IPS-NIHi11 (cell line): ENCODE measurements around the gene RAB20.
"Not testable (repeated sequence)": the region's sequence is repeated elsewhere in the genome, so short reads cannot be mapped to it uniquely, and the experiment has no call there.

ENCODE experiments used
- DNase-seq: peaks from one replicate; pipeline ENCODE4 v3.0.0; 2012; ENCODE audit warnings: mixed read lengths, low spot score

The RAB20 gene

DNA sequence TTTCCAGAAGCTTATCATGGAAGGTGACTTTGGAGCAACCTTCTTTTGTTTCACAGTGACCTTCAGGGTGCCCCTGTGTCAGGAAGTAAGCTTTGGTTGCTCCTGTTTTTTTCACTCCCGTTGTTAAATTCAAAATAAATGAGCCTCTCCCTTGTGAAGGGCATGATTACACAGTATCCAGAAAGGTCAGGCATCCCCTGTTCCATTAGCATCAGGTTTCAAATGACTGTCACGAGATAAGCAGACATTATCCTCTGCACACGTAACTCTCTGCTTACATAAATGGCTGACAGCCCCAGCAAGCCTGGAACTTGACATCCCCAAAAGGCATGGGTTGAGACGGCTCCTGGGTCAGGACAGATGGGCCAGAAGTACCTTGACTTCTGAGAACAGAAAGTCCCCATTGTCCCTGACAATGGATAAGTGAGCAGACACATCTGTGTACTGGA lies 52.0 kb downstream of the RAB20 start:
- DNase-seq, result no peak

DNA sequence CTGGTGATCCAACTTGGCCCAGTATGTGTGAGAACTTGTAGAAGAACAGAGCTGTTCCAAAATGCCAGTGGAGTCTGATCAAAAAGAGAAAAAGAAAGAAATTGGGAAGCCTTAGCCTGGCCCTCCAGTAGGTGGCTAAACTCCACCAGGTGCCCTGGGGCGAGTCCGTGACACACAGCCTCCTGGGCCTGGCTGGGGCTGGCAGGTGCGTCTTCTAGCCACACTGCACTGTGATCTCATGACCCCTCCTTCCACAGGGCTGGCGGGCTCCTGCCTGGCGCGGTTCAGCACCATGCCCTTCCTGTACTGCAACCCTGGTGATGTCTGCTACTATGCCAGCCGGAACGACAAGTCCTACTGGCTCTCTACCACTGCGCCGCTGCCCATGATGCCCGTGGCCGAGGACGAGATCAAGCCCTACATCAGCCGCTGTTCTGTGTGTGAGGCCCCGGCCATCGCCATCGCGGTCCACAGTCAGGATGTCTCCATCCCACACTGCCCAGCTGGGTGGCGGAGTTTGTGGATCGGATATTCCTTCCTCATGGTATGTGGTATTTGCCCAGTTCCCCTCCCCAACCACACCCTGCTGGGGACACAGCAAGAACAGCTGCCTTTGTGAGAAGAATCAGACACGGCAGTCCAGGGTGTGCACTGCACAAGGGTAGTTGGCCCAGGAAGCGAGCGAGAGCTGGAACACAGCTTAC lies 53.7 kb downstream of the RAB20 start:
- no peak for DNase-seq

DNA sequence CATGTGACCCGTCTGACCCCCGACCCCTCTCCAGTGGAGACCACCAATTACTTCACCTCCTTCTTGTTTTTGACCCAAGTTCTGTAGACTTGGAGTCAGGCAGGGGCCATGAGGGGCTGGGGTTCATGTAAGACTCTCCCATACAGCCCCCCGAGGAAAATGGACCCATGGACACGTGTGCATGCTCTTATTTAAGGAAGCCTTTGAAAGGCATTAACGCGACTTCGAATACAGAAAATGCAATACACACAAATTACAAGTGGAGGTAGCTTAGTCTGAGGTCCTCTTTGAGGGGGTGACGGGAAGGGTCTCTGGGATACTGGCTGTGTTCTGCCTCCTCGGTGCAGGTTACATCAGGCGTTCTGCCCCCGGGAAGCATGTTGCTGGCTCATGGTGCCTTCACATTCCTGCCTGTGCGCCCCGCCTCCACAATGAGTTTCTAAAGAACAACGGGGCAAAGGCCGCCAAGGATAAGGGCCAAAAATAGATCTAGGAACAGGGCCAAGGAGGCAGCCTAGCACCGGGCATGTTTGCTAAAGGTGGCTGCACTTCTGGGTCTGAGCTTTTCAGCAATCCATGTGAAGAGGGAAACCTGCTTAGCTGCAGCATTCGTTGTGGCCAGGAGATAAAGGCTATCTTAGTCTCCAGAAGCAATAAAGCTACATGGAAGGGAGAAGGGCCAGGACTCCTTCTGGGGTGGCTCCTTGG lies 54.5 kb downstream of the RAB20 start:
- no peak for DNase-seq

DNA sequence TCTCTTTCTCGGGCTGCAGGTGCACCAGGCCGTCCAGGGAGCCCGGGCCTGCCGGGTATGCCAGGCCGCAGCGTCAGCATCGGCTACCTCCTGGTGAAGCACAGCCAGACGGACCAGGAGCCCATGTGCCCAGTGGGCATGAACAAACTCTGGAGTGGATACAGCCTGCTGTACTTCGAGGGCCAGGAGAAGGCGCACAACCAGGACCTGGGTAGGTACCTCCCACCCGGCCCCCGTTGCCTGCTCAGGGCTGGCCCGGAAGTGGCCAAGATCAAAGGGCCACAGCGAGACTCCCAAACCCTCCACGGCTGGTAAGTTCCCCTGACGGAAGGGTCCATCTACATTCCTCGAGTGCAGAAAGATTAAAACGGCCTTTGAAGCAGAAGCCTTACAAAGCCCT lies 55.1 kb downstream of the RAB20 start:
- no peak for DNase-seq

DNA sequence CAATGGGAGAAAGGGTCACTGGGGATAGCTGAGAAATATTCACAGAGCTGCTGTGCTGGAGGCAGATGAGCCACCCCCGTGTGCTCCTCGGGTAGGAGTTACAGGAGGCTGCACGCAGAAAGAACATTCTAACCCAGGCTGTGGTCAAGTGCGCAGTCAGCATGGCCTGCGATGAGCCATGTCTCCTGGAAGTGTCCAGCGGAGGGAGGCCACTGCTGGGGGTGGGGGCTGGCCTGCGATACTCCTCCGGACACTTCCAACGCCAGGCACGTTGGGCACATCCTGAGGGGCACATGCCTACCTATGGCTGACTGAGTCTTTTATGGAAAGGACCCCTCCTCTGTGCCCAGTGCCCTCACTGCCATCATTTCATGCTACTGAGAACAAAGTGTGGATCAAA lies 55.9 kb downstream of the RAB20 start:
- no peak for DNase-seq

DNA sequence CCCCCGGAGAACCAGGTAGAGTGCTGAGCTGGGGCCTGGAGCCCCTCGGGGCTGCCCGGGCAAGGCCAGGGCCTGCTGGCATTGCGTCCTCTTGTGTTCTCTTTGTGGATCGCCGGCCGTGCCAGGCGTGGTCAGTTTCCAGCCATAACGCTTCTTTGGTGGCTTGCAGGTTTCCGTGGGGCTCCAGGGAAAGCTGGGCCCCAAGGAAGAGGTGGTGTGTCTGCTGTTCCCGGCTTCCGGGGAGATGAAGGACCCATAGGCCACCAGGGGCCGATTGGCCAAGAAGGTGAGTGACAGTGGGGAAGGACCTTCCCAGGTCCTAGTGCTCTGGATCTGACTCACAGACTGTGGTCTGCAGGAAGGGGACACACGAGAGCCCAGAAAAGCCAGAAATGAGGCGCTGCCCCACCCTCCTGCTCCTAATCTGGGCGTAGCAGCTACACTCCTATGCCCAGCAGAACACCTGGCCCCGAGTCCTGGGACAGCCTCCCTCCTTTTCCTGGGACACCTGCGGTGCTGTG lies 57.5 kb downstream of the RAB20 start:
- DNase-seq, result no peak

DNA sequence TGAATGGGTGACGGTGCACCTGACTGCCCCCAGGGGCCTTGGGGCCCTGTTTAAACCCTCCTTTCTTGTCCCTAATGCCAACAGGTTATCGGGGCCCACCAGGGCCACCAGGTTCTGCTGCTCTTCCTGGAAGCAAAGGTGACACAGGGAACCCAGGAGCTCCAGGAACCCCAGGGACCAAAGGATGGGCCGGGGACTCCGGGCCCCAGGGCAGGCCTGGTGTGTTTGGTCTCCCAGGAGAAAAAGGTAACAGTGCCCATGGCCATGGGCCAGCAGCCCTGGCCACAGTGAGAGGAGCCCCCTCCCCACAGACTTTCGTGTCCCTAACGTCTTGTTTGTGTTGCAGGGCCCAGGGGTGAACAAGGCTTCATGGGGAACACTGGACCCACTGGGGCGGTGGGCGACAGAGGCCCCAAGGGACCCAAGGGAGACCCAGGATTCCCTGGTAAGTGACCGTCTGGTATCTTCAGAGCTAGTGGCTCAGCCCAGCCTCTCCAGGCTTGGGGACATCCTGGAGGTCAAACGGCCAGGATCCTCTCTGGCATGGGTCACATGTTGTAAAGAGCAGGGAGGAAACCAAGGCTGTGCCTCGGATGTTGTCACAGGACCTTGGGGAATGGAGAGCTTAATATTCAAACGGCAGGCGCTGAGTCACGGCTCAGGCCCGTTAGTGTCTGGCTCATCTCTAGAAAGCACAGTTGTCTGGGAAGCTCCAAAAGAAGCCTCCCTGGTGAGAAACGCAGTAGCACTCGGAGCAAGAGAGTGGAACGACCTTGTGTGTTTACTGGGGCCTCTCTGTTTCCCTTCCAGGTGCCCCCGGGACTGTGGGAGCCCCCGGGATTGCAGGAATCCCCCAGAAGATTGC lies 58.3 kb downstream of the RAB20 start:
- no peak for DNase-seq

DNA sequence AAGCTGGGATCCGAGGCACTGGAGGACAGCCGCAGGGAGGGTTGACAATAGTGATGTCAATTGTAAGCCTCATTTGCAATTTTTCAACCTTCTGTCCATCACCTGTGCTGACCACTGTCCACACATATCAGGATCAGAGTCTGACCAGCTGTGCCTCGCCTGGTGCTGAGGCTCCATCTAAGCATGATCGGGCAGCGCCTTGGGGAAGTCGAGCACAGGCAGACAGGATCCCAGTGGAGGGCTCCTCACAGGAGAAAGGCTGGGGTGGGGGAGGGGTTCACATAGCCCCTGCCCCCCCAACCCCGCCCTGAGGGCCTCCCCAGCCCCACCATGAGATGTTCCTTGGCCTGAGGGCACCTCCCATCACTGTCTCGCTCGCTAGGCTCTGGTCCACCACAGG lies 60.3 kb downstream of the RAB20 start:
- no peak for DNase-seq

DNA sequence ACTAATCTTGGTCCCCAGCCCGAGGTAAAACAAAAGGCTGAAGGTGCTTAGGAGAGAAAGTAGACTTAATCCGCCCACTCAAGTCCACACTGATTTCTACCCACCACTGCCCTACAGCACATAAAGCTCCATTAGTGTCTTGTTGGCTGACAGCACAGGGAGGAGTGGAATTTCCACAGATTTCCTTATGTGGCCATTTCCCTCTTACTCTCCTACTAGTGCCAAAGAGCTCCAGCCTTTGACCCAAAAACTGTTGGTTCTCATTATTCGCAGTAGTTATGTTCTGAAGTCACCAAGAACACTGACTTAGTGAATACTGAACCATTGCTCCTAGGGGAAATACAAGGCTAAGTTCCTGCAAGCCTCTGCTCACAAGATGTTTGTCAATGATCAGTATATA lies 61.2 kb downstream of the RAB20 start:
- no peak for DNase-seq

DNA sequence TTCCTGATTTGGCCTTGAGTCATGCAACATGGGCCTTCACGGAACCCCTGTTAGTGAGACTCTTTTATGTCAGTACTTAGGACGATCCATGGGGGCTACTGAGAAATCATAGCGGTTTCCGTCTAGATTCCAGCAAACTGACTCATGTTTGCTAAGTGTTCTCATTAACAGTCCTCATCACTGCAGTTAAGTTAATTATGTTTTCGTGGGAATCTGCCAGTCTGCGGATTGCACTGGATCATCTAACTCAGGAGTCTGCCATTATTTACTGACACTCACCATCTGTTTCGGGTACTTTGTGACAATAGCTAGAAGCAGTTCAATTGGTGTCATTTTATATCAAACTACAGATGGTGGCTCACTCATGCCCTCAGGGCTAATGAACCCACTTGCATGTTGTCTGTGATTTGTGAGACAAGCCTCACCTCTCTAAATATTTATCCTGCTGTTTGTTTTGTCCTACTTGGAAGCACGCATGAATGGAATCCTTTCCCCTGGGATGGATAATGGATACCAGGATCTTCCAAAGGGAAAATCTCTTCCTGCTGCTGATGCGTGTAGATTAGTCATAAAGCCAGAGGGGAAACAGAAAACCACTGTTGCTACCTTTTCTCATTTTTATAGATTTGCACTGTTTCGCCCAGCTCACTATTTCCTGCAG lies 61.8 kb downstream of the RAB20 start:
- no peak for DNase-seq

DNA sequence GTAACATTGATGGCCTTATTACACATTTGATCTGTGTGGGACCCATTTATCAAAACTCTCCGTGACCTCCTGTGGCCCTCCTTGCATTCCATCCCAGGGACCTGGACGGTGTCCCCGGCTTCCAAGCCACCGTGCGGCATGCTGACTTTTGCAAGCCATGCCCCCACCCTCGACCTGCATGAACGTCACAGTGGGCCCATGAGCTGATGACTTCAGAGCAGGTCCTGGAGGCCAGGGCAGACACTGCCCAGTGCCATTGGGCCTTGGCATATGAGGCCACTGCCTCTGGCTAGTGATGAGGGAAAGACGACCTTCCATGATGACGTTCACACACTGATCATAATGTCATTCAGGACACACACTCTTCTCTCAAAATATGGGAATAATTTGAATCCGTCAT lies 62.8 kb downstream of the RAB20 start:
- DNase-seq, result no peak

DNA sequence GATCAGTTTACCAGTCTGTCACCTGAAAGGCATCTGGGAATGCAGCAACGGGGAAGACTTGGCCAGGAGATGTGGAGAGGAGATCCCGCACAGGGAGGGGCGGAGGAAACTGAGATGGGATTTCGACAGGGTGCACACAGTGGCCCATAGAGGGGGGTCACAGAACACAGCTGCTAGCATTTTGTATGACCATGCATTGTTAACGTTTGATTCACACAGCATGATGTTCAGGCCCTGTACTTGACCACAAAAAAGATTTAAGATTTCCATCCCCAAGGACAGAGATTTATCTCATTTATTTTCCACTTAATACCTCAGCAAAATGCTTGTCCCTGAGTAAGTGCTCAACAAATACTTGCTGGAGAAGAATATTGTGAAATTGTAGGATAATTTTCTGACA lies 63.2 kb downstream of the RAB20 start:
- no peak for DNase-seq

DNA sequence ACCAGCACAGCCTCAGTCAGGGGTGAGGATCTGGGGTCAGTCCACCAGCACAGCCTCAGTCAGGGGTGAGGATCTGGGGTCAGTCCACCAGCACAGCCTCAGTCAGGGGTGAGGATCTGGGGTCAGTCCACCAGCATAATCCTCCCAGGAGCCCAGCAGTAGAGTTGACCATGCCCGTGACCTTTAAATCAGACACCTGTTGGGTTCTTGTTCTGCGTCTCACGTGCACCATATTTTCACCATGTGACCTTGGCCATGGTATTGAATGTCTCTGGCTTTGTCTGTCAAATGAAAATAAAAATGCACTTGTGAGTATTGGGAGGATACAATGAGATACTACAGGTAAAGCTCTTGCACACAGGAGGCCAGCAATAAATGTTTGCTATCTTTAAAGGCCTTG lies 63.6 kb downstream of the RAB20 start:
- not testable (repeated sequence) for DNase-seq

DNA sequence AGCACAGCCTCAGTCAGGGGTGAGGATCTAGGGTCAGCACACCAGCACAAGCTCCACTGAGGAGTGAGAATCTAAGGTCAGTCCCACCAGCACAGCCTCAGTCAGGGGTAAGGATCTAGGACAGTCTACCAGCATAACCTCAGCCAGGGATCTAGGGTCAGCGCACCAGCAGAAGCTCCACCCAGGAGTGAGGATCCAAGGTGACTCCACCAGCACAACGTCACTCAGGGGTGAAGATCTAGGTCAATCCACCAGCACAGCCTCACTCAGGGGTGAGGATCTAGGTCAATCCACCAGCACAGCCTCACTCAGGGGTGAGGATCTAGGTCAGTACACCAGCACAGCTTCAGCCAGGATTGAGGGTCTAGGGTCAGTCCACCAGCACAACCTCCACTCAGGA lies 64.5 kb downstream of the RAB20 start:
- DNase-seq, result no peak

DNA sequence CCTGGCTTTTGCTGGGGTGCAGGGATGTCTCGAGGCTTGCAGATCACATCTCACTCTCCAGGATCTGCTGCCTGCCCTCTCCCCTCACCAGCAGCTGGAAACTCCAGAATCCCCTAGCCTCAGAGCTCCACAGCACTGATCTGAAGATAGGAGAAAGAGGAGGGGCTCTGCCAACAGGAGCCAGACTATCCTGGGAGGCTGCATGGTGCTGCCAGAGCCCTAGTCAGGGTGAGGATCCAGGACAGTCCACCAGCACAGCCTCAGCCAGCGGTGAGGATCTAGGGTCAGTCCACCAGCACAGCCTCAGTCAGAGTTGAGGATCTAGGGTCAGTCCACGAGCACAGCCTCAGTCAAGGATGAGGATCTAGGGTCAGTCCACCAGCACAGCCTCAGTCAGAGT lies 65.2 kb downstream of the RAB20 start:
- no peak for DNase-seq

DNA sequence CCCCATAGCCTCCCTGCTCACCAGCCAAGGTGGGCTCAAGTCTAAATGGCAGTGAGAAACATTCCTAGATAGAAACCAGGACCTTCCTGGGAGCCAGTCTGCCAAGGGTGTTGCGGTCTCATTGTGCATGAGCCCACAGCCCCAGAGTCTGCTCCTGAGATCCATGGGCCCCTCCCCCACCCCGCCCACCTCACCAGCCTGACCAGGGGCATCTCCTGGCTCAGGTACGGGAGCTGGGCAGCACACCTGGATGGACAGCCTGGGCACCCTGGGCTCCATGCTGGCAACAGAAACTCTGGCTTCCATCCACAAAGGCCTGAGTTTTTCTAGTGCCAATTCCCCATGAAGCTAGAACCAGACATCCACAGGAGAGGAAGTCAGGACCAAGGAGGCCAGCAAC lies 65.6 kb downstream of the RAB20 start:
- no peak for DNase-seq

DNA sequence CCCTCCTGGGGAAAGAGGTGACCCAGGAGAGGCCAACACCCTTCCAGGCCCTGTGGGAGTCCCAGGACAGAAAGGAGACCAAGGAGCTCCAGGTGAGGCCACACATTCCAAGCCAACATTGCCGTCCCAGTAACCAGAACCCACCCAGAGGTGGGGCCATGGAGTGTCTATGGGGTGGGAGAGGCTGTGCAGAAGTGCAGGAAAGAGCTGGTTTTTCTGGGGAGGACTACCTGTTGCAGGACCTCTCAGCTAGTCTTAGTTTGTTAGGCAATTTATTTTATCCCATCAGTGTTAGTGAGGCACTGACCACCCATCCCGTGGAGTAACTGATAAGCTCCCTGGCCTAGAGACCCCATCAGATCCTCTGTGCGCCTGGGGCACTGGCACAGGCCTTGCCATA lies 66.1 kb downstream of the RAB20 start:
- DNase-seq, result no peak

DNA sequence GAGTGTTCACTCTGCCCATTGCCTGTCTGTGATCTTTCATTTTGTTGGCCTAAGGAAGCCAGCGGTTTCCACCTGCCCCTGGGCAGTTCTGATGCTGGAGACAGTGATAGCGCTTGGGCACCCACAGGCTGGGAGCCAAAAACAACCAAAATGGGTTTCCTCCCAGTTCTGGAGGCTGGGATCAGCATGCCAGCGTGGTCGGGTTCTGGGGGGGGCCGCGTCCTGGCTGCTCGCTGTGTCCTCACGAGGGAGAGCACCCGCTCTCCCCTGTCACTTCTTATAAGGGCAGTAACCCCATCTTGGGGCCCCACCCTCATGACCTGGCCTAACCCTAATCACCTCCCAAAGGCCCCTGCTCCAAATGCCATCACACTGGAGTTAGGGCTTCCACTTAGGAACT lies 67.9 kb downstream of the RAB20 start:
- DNase-seq, result no peak

DNA sequence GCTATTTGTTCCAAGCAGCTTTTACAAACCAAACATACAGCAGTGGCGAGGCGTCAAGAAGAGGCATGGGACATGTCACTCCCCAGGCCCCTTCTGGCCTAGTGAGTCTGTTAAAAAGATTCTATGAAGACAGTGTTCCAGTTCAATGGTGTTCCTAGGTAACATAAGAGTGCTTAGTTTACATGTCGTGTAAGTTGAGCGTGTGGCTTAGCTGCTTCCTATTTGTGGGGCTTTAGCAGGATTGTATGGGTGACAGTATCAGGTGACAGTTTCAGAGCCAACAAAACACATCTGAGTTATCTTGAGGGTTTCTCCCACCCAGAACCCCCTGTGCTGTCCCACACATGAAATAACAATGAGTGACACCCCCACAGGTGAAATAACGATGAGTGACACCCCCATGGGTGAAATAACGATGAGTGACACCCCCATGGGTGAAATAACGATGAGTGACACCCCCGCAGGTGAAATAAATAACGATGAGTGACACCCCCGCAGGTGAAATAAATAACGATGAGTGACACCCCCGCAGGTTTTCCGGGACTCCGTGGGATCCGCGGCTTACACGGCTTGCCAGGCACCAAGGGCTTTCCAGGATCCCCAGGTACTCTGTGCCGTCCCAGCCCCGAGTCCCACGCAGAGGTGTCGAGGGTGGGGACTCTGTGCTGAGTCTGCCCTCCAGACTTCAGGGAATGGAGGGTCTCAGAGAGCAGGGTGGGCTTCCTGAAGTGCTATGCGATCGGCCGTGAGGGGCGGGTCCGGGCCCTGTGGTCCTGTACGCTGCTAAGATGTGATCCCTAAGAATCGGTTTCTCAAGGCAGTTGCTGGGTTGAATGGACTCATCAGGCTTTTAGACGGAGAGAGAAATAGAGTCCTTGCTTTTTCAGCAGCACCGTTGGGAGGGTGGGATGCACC lies 68.6 kb downstream of the RAB20 start:
- no peak for DNase-seq

DNA sequence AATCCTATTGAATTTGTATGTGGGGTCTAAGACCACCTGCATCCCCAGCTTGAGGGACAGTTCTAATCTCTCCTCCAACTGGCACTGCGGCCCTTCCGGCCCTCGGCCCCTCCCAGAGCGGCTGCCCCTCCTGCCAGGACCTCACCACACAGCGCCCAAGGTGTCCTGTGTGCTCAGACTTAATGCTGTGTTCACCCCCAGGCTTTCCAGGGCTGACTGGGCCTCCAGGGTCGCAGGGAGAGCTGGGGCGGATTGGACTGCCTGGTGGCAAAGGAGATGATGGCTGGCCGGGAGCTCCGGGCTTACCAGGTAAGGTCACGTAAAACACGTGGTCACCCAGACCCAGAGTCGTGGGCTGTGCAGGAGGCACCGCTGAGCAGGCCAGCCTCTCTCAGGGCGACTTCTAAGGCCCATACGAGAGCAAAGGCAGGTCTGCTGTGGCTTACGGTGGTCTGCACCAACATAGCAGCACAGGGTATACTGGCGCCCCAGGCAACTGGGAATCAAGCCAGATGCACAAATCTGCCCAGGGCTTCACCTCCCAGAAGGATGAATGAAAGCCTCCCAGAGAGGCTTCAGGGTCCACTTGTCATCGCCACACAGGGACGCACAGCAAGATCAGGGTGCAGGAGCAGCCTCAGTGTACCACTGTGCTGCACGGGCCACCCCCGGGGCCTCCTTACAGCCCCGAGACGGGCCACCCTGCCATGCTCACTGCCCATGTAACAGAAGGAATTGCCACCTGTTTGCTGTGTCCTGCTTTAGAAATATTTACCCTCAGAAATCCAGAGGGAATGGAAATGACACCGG lies 69.4 kb downstream of the RAB20 start:
- DNase-seq, result no peak
